Measurements from ENCODE around the gene NAAA. TPM values are rescaled to one million over a fixed set of nuclear protein-coding genes. Genes with fewer than 3 reads are reported as not detected.

NAAA gene
- total and polyA plus RNA-seq, 2 of the 13 experiments (the other 11 are each of a cell fraction or from before 2014, with no cell fraction given): 22.4 to 24.6 TPM

- no peak overlapping the region for H3K9ac ChIP-seq (ENCODE audit: insufficient read depth, low read depth, low read length)
- FAIRE-seq (peak; percentile 62), ATAC-seq (peak; percentile 79), DNase-seq (ENCODE audit: low spot score) (peak; percentile 52)
- H3K27ac ChIP-seq (ENCODE audit: extremely low read length, insufficient read depth, low read length): no peak overlapping the region
- no peaks in the 10 kb centered on the region for H3K36me3 ChIP-seq (replicated peaks in 1 of 2; ENCODE audit: control insufficient read depth in 1 of 2, insufficient read depth in 2 of 2, low read length in 2 of 2)
- no peaks in the 10 kb centered on the region for H3K79me2 ChIP-seq (ENCODE audit: insufficient read depth, low read length)
- H2AFZ ChIP-seq (ENCODE audit: low read length): no peak overlapping the region
- in situ Hi-C loops (cut with HindIII; ENCODE audit: extremely low pct_ligation_motif_present, low pct_unique_long_range_greater_than_20kb): loop anchor here (10.0 kb wide), 1 partner anchor 169 kb away; no protein-coding TSS in a partner anchor
- no peak overlapping the region for H3K4me2 ChIP-seq (ENCODE audit: low read depth, low read length)
- no TSS peak for BruUV-seq (replicated peaks)
- H3K9me3 ChIP-seq (ENCODE audit: low read length): no peaks in the 10 kb centered on the region
- H3K4me1 ChIP-seq (ENCODE audit: insufficient read depth, low read length): peaks cover 7% of the 10 kb centered on the region; the same call in 1 of the 2 replicates
- WGBS (ENCODE audit: low lambda C conversion rate): 24% methylated on average over 4 of the region's 4 CpGs
- no peaks in the 10 kb centered on the region for H4K20me1 ChIP-seq (ENCODE audit: insufficient read depth, low read length)
- no peak overlapping the region for H3K4me3 ChIP-seq (replicated peaks in 1 of 3; ENCODE audit: insufficient read depth in 1 of 3, low read depth in 2 of 3, low read length in 3 of 3)
- intact Hi-C loops (cut with micrococcal nuclease; ENCODE audit: unreplicated experiment): no loop called here
- ChIA-PET POLR2A (no interaction called here), CTCF (ENCODE audit: low intra/inter-chr PET ratio, low total read pairs) (interaction anchor here (1.1 kb wide), 2 partner anchors 45 to 172 kb away, joined by 3 to 5 read pairs; partner anchors contain the start of gene NAAA)
- H3K27me3 ChIP-seq (ENCODE audit: control insufficient read depth in 1 of 2, insufficient read depth in 2 of 2, low read length in 2 of 2): no peaks in the 10 kb centered on the region
- TF ChIP-seq HNF4A (CRISPR knock-in tag; IDR thresholded peaks at IDR 0.05) (peak; percentile 89), CREB1 (IDR thresholded peaks at IDR 0.05) (no peak), CREB1 (CRISPR knock-in tag; IDR thresholded peaks at IDR 0.05) (no peak), E2F5 (CRISPR knock-in tag; conservative IDR thresholded peaks at IDR 0.05) (no peak), PCBP2 (optimal IDR thresholded peaks at IDR 0.05; ENCODE audit: low read depth, low read length, poor library complexity, severe bottlenecking) (no peak), ZNF362 (CRISPR knock-in tag; IDR thresholded peaks at IDR 0.05; ENCODE audit: borderline replicate concordance) (peak; percentile 64; the same call in 1 of the 2 replicates), HNF4G (IDR thresholded peaks at IDR 0.05; ENCODE audit: borderline replicate concordance, low read depth, low read length) (peak; percentile 97), HNF4G (CRISPR knock-in tag; IDR thresholded peaks at IDR 0.05; ENCODE audit: borderline replicate concordance, low read depth) (no peak; the same call in 1 of the 2 replicates), SOX6 (IDR thresholded peaks at IDR 0.05) (no peak), SOX6 (CRISPR knock-in tag; IDR thresholded peaks at IDR 0.05) (0 out of 2 replicates have a peak, but pooled peaks have one; percentile 17), SMC3 (IDR thresholded peaks at IDR 0.05; ENCODE audit: low read length) (peak; percentile 40), ZNF549 (CRISPR knock-in tag; IDR thresholded peaks at IDR 0.05) (0 out of 2 replicates have a peak, but pooled peaks have one; percentile 58), TEAD3 (CRISPR knock-in tag; optimal IDR thresholded peaks at IDR 0.05; ENCODE audit: borderline replicate concordance) (peak; percentile 95), SMARCE1 (IDR thresholded peaks at IDR 0.05; ENCODE audit: borderline replicate concordance) (no peak), MIXL1 (CRISPR knock-in tag; IDR thresholded peaks at IDR 0.05) (no peak), NR2F6 (IDR thresholded peaks at IDR 0.05) (0 out of 2 replicates have a peak, but pooled peaks have one; percentile 12), NR2F6 (CRISPR knock-in tag; IDR thresholded peaks at IDR 0.05) (peak; percentile 37; the same call in 1 of the 2 replicates), STAG1 (CRISPR knock-in tag; IDR thresholded peaks at IDR 0.05) (peak; percentile 44), ZNF30 (CRISPR knock-in tag; IDR thresholded peaks at IDR 0.05) (no peak), AHR (CRISPR knock-in tag; IDR thresholded peaks at IDR 0.05) (no peak), NR0B2 (CRISPR knock-in tag; IDR thresholded peaks at IDR 0.05) (no peak), NCOR1 (IDR thresholded peaks at IDR 0.05; ENCODE audit: borderline replicate concordance, low read length) (peak; percentile 34; the same call in 1 of the 2 replicates), SKI (IDR thresholded peaks at IDR 0.05; ENCODE audit: partially characterized antibody) (no peak), MLLT10 (CRISPR knock-in tag; IDR thresholded peaks at IDR 0.05) (no peak), SRF (IDR thresholded peaks at IDR 0.05; ENCODE audit: low read depth, low read length) (no peak)
- TF ChIP-seq, protein P1, sequence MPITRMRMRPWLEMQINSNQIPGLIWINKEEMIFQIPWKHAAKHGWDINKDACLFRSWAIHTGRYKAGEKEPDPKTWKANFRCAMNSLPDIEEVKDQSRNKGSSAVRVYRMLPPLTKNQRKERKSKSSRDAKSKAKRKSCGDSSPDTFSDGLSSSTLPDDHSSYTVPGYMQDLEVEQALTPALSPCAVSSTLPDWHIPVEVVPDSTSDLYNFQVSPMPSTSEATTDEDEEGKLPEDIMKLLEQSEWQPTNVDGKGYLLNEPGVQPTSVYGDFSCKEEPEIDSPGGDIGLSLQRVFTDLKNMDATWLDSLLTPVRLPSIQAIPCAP (CRISPR knock-in tag; IDR thresholded peaks at IDR 0.05; ENCODE audit: low read depth): no peak
Observed at GRCh38 chr4:75895744-75896314, 45.0 kb downstream of the NAAA start.

Data from HepG2 (cell line).